T-helper 17 cell (primary cell): ENCODE measurements around the gene OBSCN. TPM values are rescaled to one million over a fixed set of nuclear protein-coding genes. Genes with fewer than 3 reads are reported as not detected.
"Not testable (repeated sequence)": the region's sequence is repeated elsewhere in the genome, so short reads cannot be mapped to it uniquely, and the experiment has no call there.

Experiments used
- ATAC-seq: fragments of 150-1000 bp; cut with Tn5 transposase; 2 replicates; pipeline ENCODE4 v1.10.0; 2021; ENCODE audit warnings: mild to moderate bottlenecking, moderate library complexity
- DNase-seq, 3 donors: peaks; one replicate each; pipeline versions ENCODE4 v3.0.0 to v3.0.0-alpha.2; 2020 to 2021
- H3K9me3 ChIP-seq: one replicate; pipeline ENCODE4 v1.7.0; 2013; ENCODE audit warnings: low read length, mild to moderate bottlenecking; ENCODE audit not compliant: control insufficient read depth, poor library complexity, severe bottlenecking
- H3K27ac Mint-ChIP-seq: one replicate; pipeline ENCODE4 v1.8.0; 2022; ENCODE audit warnings: mild to moderate bottlenecking, moderate library complexity, mixed read lengths
- H3K27me3 Mint-ChIP-seq: one replicate; pipeline ENCODE4 v1.8.0; 2022; ENCODE audit warnings: mixed read lengths
- H3K36me3 Mint-ChIP-seq: one replicate; pipeline ENCODE4 v1.8.0; 2022; ENCODE audit warnings: low read depth, mixed read lengths
- H3K4me1 Mint-ChIP-seq: one replicate; pipeline ENCODE4 v1.8.0; 2022; ENCODE audit warnings: mild to moderate bottlenecking, mixed read lengths
- H3K4me3 Mint-ChIP-seq: one replicate; pipeline ENCODE4 v1.8.0; 2022; ENCODE audit warnings: mild to moderate bottlenecking, moderate library complexity, mixed read lengths
- total RNA-seq, 4 donors: library from RNA in 2 of 4; stranded (reverse) in 2 of 4; gene quantifications; one replicate each; pipeline ENCODE4 v1.2.3 and lab custom pipeline; 2022 to 2026

Gene OBSCN
- total RNA-seq, 2 donors from 2014 or later: 23.1 to 34.2 TPM

GRCh38 chr1:228217551-228218344 is 9.9 kb downstream of the OBSCN start:
- Mint-ChIP-seq H3K4me3 (no peak overlapping the region), H3K4me1 (peaks cover 5% of the 10 kb centered on the region), H3K27me3 (no peaks in the 10 kb centered on the region), H3K36me3 (peaks cover 5% of the 10 kb centered on the region), H3K27ac (no peak overlapping the region)
- no peaks in the 10 kb centered on the region for H3K9me3 ChIP-seq
- ATAC-seq (no peak), DNase-seq (no peak)

- H3K27me3 Mint-ChIP-seq: no peaks in the 10 kb centered on the region
- H3K9me3 ChIP-seq: no peaks in the 10 kb centered on the region
- H3K27ac Mint-ChIP-seq: no peak overlapping the region
- DNase-seq: no peak
- peaks cover 8% of the 10 kb centered on the region for H3K36me3 Mint-ChIP-seq
- no peak overlapping the region for H3K4me3 Mint-ChIP-seq
- no peak for ATAC-seq
- H3K4me1 Mint-ChIP-seq: peaks cover 3% of the 10 kb centered on the region
These were observed 10.8 kb downstream of the OBSCN start for GRCh38 chr1:228218513-228219244.

- ATAC-seq: no peak
- DNase-seq: no peak
- no peaks in the 10 kb centered on the region for H3K27me3 Mint-ChIP-seq
- H3K27ac Mint-ChIP-seq: no peak overlapping the region
- peaks cover 8% of the 10 kb centered on the region for H3K36me3 Mint-ChIP-seq
- H3K9me3 ChIP-seq: no peaks in the 10 kb centered on the region
- no peak overlapping the region for H3K4me3 Mint-ChIP-seq
- H3K4me1 Mint-ChIP-seq: peaks cover 3% of the 10 kb centered on the region
These were observed 11.6 kb downstream of the OBSCN start for GRCh38 chr1:228219245-228219961.

GRCh38 chr1:228219962-228220780 is 12.3 kb downstream of the OBSCN start:
- no peak for DNase-seq
- ATAC-seq: no peak
- Mint-ChIP-seq H3K36me3 (peaks cover 10% of the 10 kb centered on the region), H3K27me3 (no peaks in the 10 kb centered on the region), H3K4me3 (no peak overlapping the region), H3K4me1 (peaks cover 3% of the 10 kb centered on the region), H3K27ac (no peak overlapping the region)
- no peaks in the 10 kb centered on the region for H3K9me3 ChIP-seq

GRCh38 chr1:228221097-228221496 is 13.3 kb downstream of the OBSCN start:
- H3K27me3 Mint-ChIP-seq, H3K9me3 ChIP-seq, H3K4me3 Mint-ChIP-seq, DNase-seq, ATAC-seq, H3K4me1 Mint-ChIP-seq, H3K27ac Mint-ChIP-seq: not testable (repeated sequence)
- peaks cover 12% of the 10 kb centered on the region for H3K36me3 Mint-ChIP-seq

GRCh38 chr1:228222548-228222947 is 14.7 kb downstream of the OBSCN start:
- Mint-ChIP-seq H3K27ac (no peak overlapping the region), H3K4me1 (no peaks in the 10 kb centered on the region), H3K4me3 (no peak overlapping the region), H3K36me3 (peaks cover 12% of the 10 kb centered on the region), H3K27me3 (no peaks in the 10 kb centered on the region)
- DNase-seq: no peak
- H3K9me3 ChIP-seq: no peaks in the 10 kb centered on the region
- no peak for ATAC-seq

GRCh38 chr1:228224198-228225164 is 16.6 kb downstream of the OBSCN start:
- ATAC-seq (no peak), DNase-seq (no peak)
- H3K4me3 Mint-ChIP-seq: peak overlapping the region; percentile 5
- H3K9me3 ChIP-seq: no peaks in the 10 kb centered on the region
- no peak overlapping the region for H3K27ac Mint-ChIP-seq
- H3K36me3 Mint-ChIP-seq: peaks cover 9% of the 10 kb centered on the region
- H3K4me1 Mint-ChIP-seq: peaks cover 3% of the 10 kb centered on the region
- no peaks in the 10 kb centered on the region for H3K27me3 Mint-ChIP-seq

GRCh38 chr1:228225165-228225710 is 17.4 kb downstream of the OBSCN start:
- H3K27ac Mint-ChIP-seq: no peak overlapping the region
- ATAC-seq (no peak), DNase-seq (no peak)
- H3K36me3 Mint-ChIP-seq: peaks cover 9% of the 10 kb centered on the region
- H3K4me1 Mint-ChIP-seq: peaks cover 3% of the 10 kb centered on the region
- H3K4me3 Mint-ChIP-seq: no peak overlapping the region
- H3K27me3 Mint-ChIP-seq: no peaks in the 10 kb centered on the region
- no peaks in the 10 kb centered on the region for H3K9me3 ChIP-seq

GRCh38 chr1:228225740-228226139 is 17.9 kb downstream of the OBSCN start:
- no peak overlapping the region for H3K4me3 Mint-ChIP-seq
- DNase-seq: no peak
- no peaks in the 10 kb centered on the region for H3K27me3 Mint-ChIP-seq
- H3K36me3 Mint-ChIP-seq: peaks cover 9% of the 10 kb centered on the region
- ATAC-seq: no peak
- no peaks in the 10 kb centered on the region for H3K9me3 ChIP-seq
- H3K4me1 Mint-ChIP-seq: peaks cover 3% of the 10 kb centered on the region
- H3K27ac Mint-ChIP-seq: no peak overlapping the region

- DNase-seq: no peak
- H3K9me3 ChIP-seq: no peaks in the 10 kb centered on the region
- Mint-ChIP-seq H3K4me1 (peaks cover 3% of the 10 kb centered on the region), H3K4me3 (no peak overlapping the region), H3K27me3 (no peaks in the 10 kb centered on the region), H3K36me3 (peaks cover 9% of the 10 kb centered on the region), H3K27ac (no peak overlapping the region)
- no peak for ATAC-seq
These were observed 18.5 kb downstream of the OBSCN start for GRCh38 chr1:228226141-228226874.
